OCI-LY3 (cell line): ENCODE data around the gene PXDN.

Experiments used
- EZH2phosphoT487 ChIP-seq: fragments of 200-600 bp; shearing (Covaris generic); IDR thresholded peaks from 2 replicates; pipeline ENCODE4 v1.6.1; 2018; ENCODE audit warnings: antibody characterized with exemption, mixed run types, low read depth
- TF ChIP-seq, protein P1 (sequence below): fragments of 200-600, 300-600 bp; sonication (generic); IDR thresholded peaks from 2 replicates; pipeline ENCODE4 v1.5.1; 2014; ENCODE audit warnings: antibody characterized with exemption, low read length, low read depth

DNA sequence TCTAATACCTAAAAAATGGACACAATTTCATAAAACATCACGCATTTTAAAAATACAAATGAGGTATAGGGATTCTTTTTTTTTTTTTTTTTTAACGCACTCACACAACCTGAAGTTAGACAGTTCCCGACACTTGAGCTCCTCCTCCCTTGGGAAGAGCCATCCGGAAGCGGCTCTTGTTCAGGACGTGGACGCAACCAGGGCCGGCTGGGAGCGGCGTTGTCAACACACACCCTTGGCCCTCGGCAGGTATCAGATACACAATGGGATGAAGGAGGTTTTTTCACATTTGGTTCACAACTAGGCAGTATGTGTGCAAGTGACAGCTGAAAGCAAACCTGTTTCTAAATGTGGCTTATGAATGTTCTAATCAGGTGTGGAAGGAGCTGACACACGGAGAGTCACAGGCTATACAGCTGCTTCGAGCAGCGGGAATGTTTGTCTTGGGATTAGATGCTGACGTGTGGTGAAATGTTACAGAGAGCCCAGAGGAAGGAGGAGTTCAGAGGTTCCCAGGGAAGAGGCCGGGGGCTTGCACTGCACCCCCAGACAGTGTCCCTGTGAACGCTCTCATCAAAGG lies 111.1 kb downstream of the PXDN start:
- TF ChIP-seq, protein P1, sequence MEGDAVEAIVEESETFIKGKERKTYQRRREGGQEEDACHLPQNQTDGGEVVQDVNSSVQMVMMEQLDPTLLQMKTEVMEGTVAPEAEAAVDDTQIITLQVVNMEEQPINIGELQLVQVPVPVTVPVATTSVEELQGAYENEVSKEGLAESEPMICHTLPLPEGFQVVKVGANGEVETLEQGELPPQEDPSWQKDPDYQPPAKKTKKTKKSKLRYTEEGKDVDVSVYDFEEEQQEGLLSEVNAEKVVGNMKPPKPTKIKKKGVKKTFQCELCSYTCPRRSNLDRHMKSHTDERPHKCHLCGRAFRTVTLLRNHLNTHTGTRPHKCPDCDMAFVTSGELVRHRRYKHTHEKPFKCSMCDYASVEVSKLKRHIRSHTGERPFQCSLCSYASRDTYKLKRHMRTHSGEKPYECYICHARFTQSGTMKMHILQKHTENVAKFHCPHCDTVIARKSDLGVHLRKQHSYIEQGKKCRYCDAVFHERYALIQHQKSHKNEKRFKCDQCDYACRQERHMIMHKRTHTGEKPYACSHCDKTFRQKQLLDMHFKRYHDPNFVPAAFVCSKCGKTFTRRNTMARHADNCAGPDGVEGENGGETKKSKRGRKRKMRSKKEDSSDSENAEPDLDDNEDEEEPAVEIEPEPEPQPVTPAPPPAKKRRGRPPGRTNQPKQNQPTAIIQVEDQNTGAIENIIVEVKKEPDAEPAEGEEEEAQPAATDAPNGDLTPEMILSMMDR: no peak
- no peak for TF ChIP-seq EZH2phosphoT487
